ENCODE results near the gene ZNF414.

- TF ChIP-seq CEBPB (IDR thresholded peaks at IDR 0.05) (no peak), POLR2A (IDR thresholded peaks at IDR 0.05; ENCODE audit: low read length) (no peak), CTCF (IDR thresholded peaks at IDR 0.05) (no peak), USF2 (IDR thresholded peaks at IDR 0.05) (no peak), RAD21 (conservative IDR thresholded peaks at IDR 0.05 in 1 of 2, IDR thresholded peaks at IDR 0.05 in 1 of 2) (no peak), HMGXB4 (CRISPR knock-in tag; IDR thresholded peaks at IDR 0.05; ENCODE audit: borderline replicate concordance) (no peak)
These were observed 9.8 kb downstream of the ZNF414 start for GRCh38 chr19:8504171-8504570.

All from A549 (cell line).